ENCODE measurements around the gene SST. TPM values are rescaled to one million over a fixed set of nuclear protein-coding genes. Genes with fewer than 3 reads are reported as not detected.

SST gene
- total RNA-seq, 2 experiments from 2014 or later: not detected

GRCh38 chr3:187626581-187626980 is 43.6 kb downstream of the SST start:
- POLR2A ChIA-PET: no interaction called here
- DNase-seq (no peak), ATAC-seq (no peak)
- no peaks in the 10 kb centered on the region for H3K36me3 Mint-ChIP-seq (ENCODE audit: low read depth)
- H3K27ac Mint-ChIP-seq: no peak overlapping the region
- intact Hi-C loops (cut with DNase I, micrococcal nuclease): no loop called here
- H3K4me3 Mint-ChIP-seq: no peak overlapping the region
- H3K27me3 Mint-ChIP-seq: peaks cover 9% of the 10 kb centered on the region
- CTCF ChIA-PET: interaction anchor here (0.6 to 1.1 kb wide), 2 partner anchors 33 to 1695 kb away, joined by 3 read pairs; no protein-coding TSS in a partner anchor
- H3K4me1 Mint-ChIP-seq: no peaks in the 10 kb centered on the region
- H3K9me3 Mint-ChIP-seq (ENCODE audit: low read depth): no peaks in the 10 kb centered on the region

DNA sequence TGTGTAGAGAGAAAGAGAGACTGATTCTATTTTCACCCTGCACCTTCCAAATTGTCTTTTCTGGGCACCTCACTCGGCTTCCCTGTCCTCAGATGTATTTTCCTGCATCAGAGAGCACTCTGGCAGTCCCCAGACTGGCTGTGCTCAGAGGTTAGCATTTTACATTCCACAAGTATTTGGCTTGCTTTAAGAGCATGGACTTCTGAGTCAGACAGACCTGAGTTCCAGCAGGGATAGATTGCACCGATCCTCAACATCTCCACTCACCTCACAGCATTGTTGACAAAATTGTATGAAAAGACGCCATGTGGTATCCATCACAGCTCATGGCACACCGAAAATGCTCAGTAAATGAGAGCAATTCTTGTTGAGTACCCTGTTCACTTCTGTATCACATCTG is 45.6 kb downstream of the SST start:
- Mint-ChIP-seq H3K36me3 (ENCODE audit: low read depth) (no peaks in the 10 kb centered on the region), H3K27me3 (peaks cover 6% of the 10 kb centered on the region), H3K9me3 (ENCODE audit: low read depth) (no peaks in the 10 kb centered on the region), H3K4me1 (no peaks in the 10 kb centered on the region), H3K4me3 (no peak overlapping the region), H3K27ac (no peak overlapping the region)
- ChIA-PET CTCF (interaction anchor here (1.4 kb wide), 1 partner anchor 55 kb away, joined by 6 read pairs; no protein-coding TSS in a partner anchor), POLR2A (no interaction called here)
- no peak for DNase-seq
- intact Hi-C loops (cut with DNase I, micrococcal nuclease): no loop called here
- no peak for ATAC-seq

- Mint-ChIP-seq H3K4me3 (no peak overlapping the region), H3K4me1 (no peaks in the 10 kb centered on the region), H3K36me3 (ENCODE audit: low read depth) (no peaks in the 10 kb centered on the region), H3K27me3 (peaks cover 4% of the 10 kb centered on the region), H3K9me3 (ENCODE audit: low read depth) (no peaks in the 10 kb centered on the region), H3K27ac (no peak overlapping the region)
- DNase-seq (no peak), ATAC-seq (peak; percentile 39)
- CTCF ChIA-PET: interaction anchor here (1.4 to 3.1 kb wide), 2 partner anchors 57 to 304 kb away, joined by 6 to 14 read pairs; no protein-coding TSS in a partner anchor
- intact Hi-C loops (cut with DNase I, micrococcal nuclease): no loop called here
- POLR2A ChIA-PET: no interaction called here
These were observed 46.8 kb downstream of the SST start for GRCh38 chr3:187623285-187623814.

- Mint-ChIP-seq H3K27me3 (peaks cover 2% of the 10 kb centered on the region), H3K4me3 (no peak overlapping the region), H3K27ac (no peak overlapping the region), H3K4me1 (no peaks in the 10 kb centered on the region), H3K36me3 (ENCODE audit: low read depth) (no peaks in the 10 kb centered on the region), H3K9me3 (ENCODE audit: low read depth) (no peaks in the 10 kb centered on the region)
- CTCF ChIA-PET: interaction anchor here (0.5 to 3.1 kb wide), 4 partner anchors 10 to 303 kb away, joined by 3 to 14 read pairs (median 4); no protein-coding TSS in a partner anchor
- no peak for ATAC-seq
- intact Hi-C loops (cut with DNase I, micrococcal nuclease): no loop called here
- DNase-seq: no peak
- POLR2A ChIA-PET: interaction anchor here (0.5 kb wide), 1 partner anchor 291 kb away, joined by 7 read pairs; no protein-coding TSS in a partner anchor
These were observed 48.3 kb downstream of the SST start for GRCh38 chr3:187621881-187622280.

- no peaks in the 10 kb centered on the region for H3K4me1 Mint-ChIP-seq
- DNase-seq (no peak), ATAC-seq (no peak)
- no peak overlapping the region for H3K4me3 Mint-ChIP-seq
- H3K36me3 Mint-ChIP-seq (ENCODE audit: low read depth): no peaks in the 10 kb centered on the region
- intact Hi-C loops (cut with DNase I, micrococcal nuclease): loop anchor here in 1 of 2 experiments (5.0 kb wide), 1 partner anchor 1528 kb away; no protein-coding TSS in a partner anchor
- ChIA-PET POLR2A (no interaction called here), CTCF (interaction anchor here (3.9 kb wide), 1 partner anchor 60 kb away, joined by 30 read pairs; no protein-coding TSS in a partner anchor)
- H3K27me3 Mint-ChIP-seq: peaks cover 2% of the 10 kb centered on the region
- H3K9me3 Mint-ChIP-seq (ENCODE audit: low read depth): no peaks in the 10 kb centered on the region
- no peak overlapping the region for H3K27ac Mint-ChIP-seq
These were observed 50.7 kb downstream of the SST start for GRCh38 chr3:187619461-187619860.

Other genes with a start within 250 kb of the SST start
- gene RTP2, start 32.2 kb upstream of the SST start, total RNA-seq: not detected
- gene BCL6, start 75.1 kb upstream of the SST start, total RNA-seq: 10 to 100 TPM; 42.9 to 52.8 TPM

All from activated CD4-positive, alpha-beta T cell treated with anti-CD3 and anti-CD28 coated beads for 36 hours (primary cell).